ENCODE measurements around the gene NEGR1. TPM values are rescaled to one million over a fixed set of nuclear protein-coding genes. Genes with fewer than 3 reads are reported as not detected.

Gene NEGR1
- total RNA-seq, 4 donors from 2014 or later: 14.5 to 50.8 (median 29.1) TPM

GRCh38 chr1:71986160-71986559, 296.2 kb downstream of the NEGR1 start:
- ATAC-seq (ENCODE audit: low FRiP score): no peak

GRCh38 chr1:71980556-71980955, 301.8 kb downstream of the NEGR1 start:
- DNase-seq (ENCODE audit: low spot score) (no peak), ATAC-seq (ENCODE audit: low FRiP score) (no peak)
- TF ChIP-seq CTCF (IDR thresholded peaks at IDR 0.05): no peak

More at GRCh38 chr1:71986160-71986559, 296.2 kb downstream of the NEGR1 start:
- DNase-seq (ENCODE audit: low spot score): no peak
- TF ChIP-seq CTCF (IDR thresholded peaks at IDR 0.05): no peak

GRCh38 chr1:71979882-71980281, 302.5 kb downstream of the NEGR1 start:
- no peak for TF ChIP-seq CTCF (IDR thresholded peaks at IDR 0.05)
- ATAC-seq (ENCODE audit: low FRiP score) (no peak), DNase-seq (ENCODE audit: low spot score) (no peak)

- no peak for TF ChIP-seq CTCF (IDR thresholded peaks at IDR 0.05)
- ATAC-seq (ENCODE audit: low FRiP score) (no peak), DNase-seq (ENCODE audit: low spot score) (no peak)
Measured at GRCh38 chr1:71967670-71968069, 314.7 kb downstream of the NEGR1 start.

- ATAC-seq (ENCODE audit: low FRiP score): no peak
Measured at GRCh38 chr1:71964188-71964587, 318.2 kb downstream of the NEGR1 start.

GRCh38 chr1:71956613-71957285, 325.6 kb downstream of the NEGR1 start:
- TF ChIP-seq CTCF (IDR thresholded peaks at IDR 0.05): no peak
- ATAC-seq (ENCODE audit: low FRiP score): no peak
- DNase-seq (ENCODE audit: low spot score): no peak

More at GRCh38 chr1:71964188-71964587, 318.2 kb downstream of the NEGR1 start:
- no peak for TF ChIP-seq CTCF (IDR thresholded peaks at IDR 0.05)
- no peak for DNase-seq (ENCODE audit: low spot score)

GRCh38 chr1:71950579-71950978, 331.8 kb downstream of the NEGR1 start:
- DNase-seq (ENCODE audit: low spot score): no peak
- no peak for TF ChIP-seq CTCF (IDR thresholded peaks at IDR 0.05)
- ATAC-seq (ENCODE audit: low FRiP score): no peak
